WTC11 (cell line): ENCODE measurements around the gene ZAR1. TPM values are rescaled to one million over a fixed set of nuclear protein-coding genes. Genes with fewer than 3 reads are reported as not detected.

Experiments used
- ATAC-seq: fragments of 200-7000 bp; cut with Tn5 transposase; 2 replicates; pipeline ENCODE4 v1.10.0; 2021; ENCODE audit warnings: mild to moderate bottlenecking, moderate library complexity
- CTCF ChIA-PET: fragments of 300-600 bp; sonication (Branson Sonifier 250); formaldehyde crosslinking; loops from one replicate; lab custom pipeline; 2021; ENCODE audit warnings: antibody characterized with exemption; lab: Charles Lee
- POLR2A ChIA-PET: fragments of 350-600 bp; sonication (Branson Sonifier 250); formaldehyde crosslinking; loops from one replicate; lab custom pipeline; 2021; ENCODE audit warnings: antibody characterized with exemption; lab: Charles Lee
- DNase-seq: peaks from one replicate; pipeline ENCODE4 v3.0.0; 2021; ENCODE audit warnings: low spot score
- H3K27ac Mint-ChIP-seq: 2 replicates; pipeline ENCODE4 v1.8.0; 2021; ENCODE audit warnings: mixed read lengths
- H3K27me3 Mint-ChIP-seq: 2 replicates; pipeline ENCODE4 v1.8.0; 2021; ENCODE audit warnings: low read depth, mild to moderate bottlenecking, moderate library complexity, mixed read lengths
- H3K36me3 Mint-ChIP-seq: 2 replicates; pipeline ENCODE4 v1.8.0; 2021; ENCODE audit warnings: mixed read lengths
- H3K4me1 Mint-ChIP-seq: 2 replicates; pipeline ENCODE4 v1.8.0; 2022; ENCODE audit warnings: mixed read lengths
- H3K4me3 Mint-ChIP-seq: 2 replicates; pipeline ENCODE4 v1.8.0; 2021; ENCODE audit warnings: mild to moderate bottlenecking, moderate library complexity, mixed read lengths
- H3K9me3 Mint-ChIP-seq: 2 replicates; pipeline ENCODE4 v1.8.0; 2021; ENCODE audit warnings: mixed read lengths
- CREB1 ChIP-seq: sonication (generic); formaldehyde crosslinking; IDR thresholded peaks from 2 replicates; pipeline ENCODE4 v1.8.0; 2023; ENCODE audit warnings: mild to moderate bottlenecking, missing genetic modification reagents
- ELF4 ChIP-seq: sonication (generic); formaldehyde crosslinking; IDR thresholded peaks from 2 replicates; pipeline ENCODE4 v1.8.1; 2022; ENCODE audit warnings: low read depth, mild to moderate bottlenecking, moderate library complexity, missing genetic modification reagents
- ESRRA ChIP-seq: sonication (generic); formaldehyde crosslinking; IDR thresholded peaks from 2 replicates; pipeline ENCODE4 v1.8.1; 2022; ENCODE audit warnings: mild to moderate bottlenecking, missing genetic modification reagents, borderline replicate concordance
- ETV6 ChIP-seq: sonication (generic); formaldehyde crosslinking; IDR thresholded peaks from 2 replicates; pipeline ENCODE4 v1.8.1; 2022; ENCODE audit warnings: mild to moderate bottlenecking, missing genetic modification reagents
- FOXK1 ChIP-seq: sonication (generic); formaldehyde crosslinking; IDR thresholded peaks from 2 replicates; pipeline ENCODE4 v1.8.0; 2022; ENCODE audit warnings: mild to moderate bottlenecking, moderate library complexity, missing genetic modification reagents
- NFATC4 ChIP-seq: fragments of 250-450 bp; sonication (Bioruptor Pico); IDR thresholded peaks from 2 replicates; pipeline ENCODE4 v1.9.0; 2021; ENCODE audit warnings: mild to moderate bottlenecking
- NR3C1 ChIP-seq: sonication (generic); formaldehyde crosslinking; conservative IDR thresholded peaks from 2 replicates; pipeline ENCODE4 v1.8.1; 2023; ENCODE audit warnings: low read depth, mild to moderate bottlenecking, missing genetic modification reagents
- RORB ChIP-seq: fragments of 250-450 bp; sonication (Bioruptor Pico); IDR thresholded peaks from 2 replicates; pipeline ENCODE4 v1.9.0; 2021; ENCODE audit warnings: mild to moderate bottlenecking
- SP1 ChIP-seq: sonication (generic); formaldehyde crosslinking; conservative IDR thresholded peaks from 2 replicates; pipeline ENCODE4 v1.8.1; 2022; ENCODE audit warnings: missing genetic modification reagents
- TEAD4 ChIP-seq: sonication (generic); formaldehyde crosslinking; IDR thresholded peaks from 2 replicates; pipeline ENCODE4 v1.8.0; 2022; ENCODE audit warnings: mild to moderate bottlenecking, missing genetic modification reagents
- ZNF121 ChIP-seq: sonication (generic); formaldehyde crosslinking; IDR thresholded peaks from 2 replicates; pipeline ENCODE4 v1.8.0; 2023; ENCODE audit warnings: missing genetic modification reagents
- ZNF219 ChIP-seq: sonication (generic); formaldehyde crosslinking; IDR thresholded peaks from 2 replicates; pipeline ENCODE4 v1.8.0; 2023; ENCODE audit warnings: missing genetic modification reagents, mild to moderate bottlenecking, borderline replicate concordance
- ZNF263 ChIP-seq: sonication (generic); formaldehyde crosslinking; IDR thresholded peaks from 2 replicates; pipeline ENCODE4 v1.8.1; 2022; ENCODE audit warnings: low read depth, mild to moderate bottlenecking, moderate library complexity, missing genetic modification reagents
- total RNA-seq: library from RNA; stranded (reverse); gene quantifications from 3 replicates; pipeline ENCODE4 v1.2.3, GENCODE V29; 2021
- TF ChIP-seq, protein P1 (sequence below): sonication (generic); formaldehyde crosslinking; IDR thresholded peaks from 2 replicates; pipeline ENCODE4 v1.8.1; 2022; ENCODE audit warnings: low read depth, missing genetic modification reagents, borderline replicate concordance
- TF ChIP-seq, protein P2 (sequence below): sonication (generic); formaldehyde crosslinking; IDR thresholded peaks from 2 replicates; pipeline ENCODE4 v1.8.1; 2023; ENCODE audit warnings: mild to moderate bottlenecking, missing genetic modification reagents
- TF ChIP-seq, protein P3 (sequence below): sonication (generic); formaldehyde crosslinking; IDR thresholded peaks from 2 replicates; pipeline ENCODE4 v1.8.0; 2023; ENCODE audit warnings: mild to moderate bottlenecking, missing genetic modification reagents
- TF ChIP-seq, protein P4 (sequence below): sonication (generic); formaldehyde crosslinking; IDR thresholded peaks from 2 replicates; pipeline ENCODE4 v1.8.1; 2022; ENCODE audit warnings: mild to moderate bottlenecking, missing genetic modification reagents, moderate library complexity, borderline replicate concordance
- TF ChIP-seq, protein P5 (sequence below): sonication (generic); formaldehyde crosslinking; IDR thresholded peaks from 2 replicates; pipeline ENCODE4 v1.8.0; 2022; ENCODE audit warnings: mild to moderate bottlenecking, missing genetic modification reagents
- TF ChIP-seq, protein P6 (sequence below): sonication (generic); formaldehyde crosslinking; IDR thresholded peaks from 2 replicates; pipeline ENCODE4 v1.8.1; 2023; ENCODE audit warnings: mild to moderate bottlenecking, missing genetic modification reagents, moderate library complexity

Gene ZAR1
- total RNA-seq, 1 experiment from 2014 or later: 1.4 TPM

DNA sequence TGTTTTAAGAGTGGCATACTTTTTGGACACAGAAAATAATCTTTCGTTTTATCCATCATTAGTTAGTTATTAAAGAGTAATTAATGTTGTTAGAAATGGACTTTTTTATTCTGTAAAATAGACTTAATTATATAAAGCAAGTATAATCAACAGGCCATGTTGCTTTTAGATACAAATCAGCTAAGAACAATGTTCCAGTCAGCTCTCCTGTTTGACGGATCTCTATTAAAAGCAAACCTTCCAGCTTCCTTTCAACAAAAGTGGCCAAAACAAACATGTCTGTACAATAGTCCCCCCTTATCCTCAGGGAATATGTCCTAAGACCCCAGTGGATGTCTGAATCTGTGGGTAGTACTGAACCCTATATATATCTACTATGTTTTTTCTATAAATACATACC, 11.8 kb upstream of the ZAR1 start:
- POLR2A ChIA-PET: no interaction called here
- H3K36me3 Mint-ChIP-seq: no peaks in the 10 kb centered on the region
- H3K4me1 Mint-ChIP-seq: peaks cover 10% of the 10 kb centered on the region
- TF ChIP-seq FOXK1 (CRISPR knock-in tag): no peak
- TF ChIP-seq TEAD4: no peak
- no peak for TF ChIP-seq ZNF263 (CRISPR knock-in tag)
- TF ChIP-seq NFATC4 (CRISPR knock-in tag): no peak
- TF ChIP-seq, protein P1, sequence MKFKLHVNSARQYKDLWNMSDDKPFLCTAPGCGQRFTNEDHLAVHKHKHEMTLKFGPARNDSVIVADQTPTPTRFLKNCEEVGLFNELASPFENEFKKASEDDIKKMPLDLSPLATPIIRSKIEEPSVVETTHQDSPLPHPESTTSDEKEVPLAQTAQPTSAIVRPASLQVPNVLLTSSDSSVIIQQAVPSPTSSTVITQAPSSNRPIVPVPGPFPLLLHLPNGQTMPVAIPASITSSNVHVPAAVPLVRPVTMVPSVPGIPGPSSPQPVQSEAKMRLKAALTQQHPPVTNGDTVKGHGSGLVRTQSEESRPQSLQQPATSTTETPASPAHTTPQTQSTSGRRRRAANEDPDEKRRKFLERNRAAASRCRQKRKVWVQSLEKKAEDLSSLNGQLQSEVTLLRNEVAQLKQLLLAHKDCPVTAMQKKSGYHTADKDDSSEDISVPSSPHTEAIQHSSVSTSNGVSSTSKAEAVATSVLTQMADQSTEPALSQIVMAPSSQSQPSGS (CRISPR knock-in tag): no peak
- no peak for TF ChIP-seq SP1 (CRISPR knock-in tag)
- TF ChIP-seq, protein P2, sequence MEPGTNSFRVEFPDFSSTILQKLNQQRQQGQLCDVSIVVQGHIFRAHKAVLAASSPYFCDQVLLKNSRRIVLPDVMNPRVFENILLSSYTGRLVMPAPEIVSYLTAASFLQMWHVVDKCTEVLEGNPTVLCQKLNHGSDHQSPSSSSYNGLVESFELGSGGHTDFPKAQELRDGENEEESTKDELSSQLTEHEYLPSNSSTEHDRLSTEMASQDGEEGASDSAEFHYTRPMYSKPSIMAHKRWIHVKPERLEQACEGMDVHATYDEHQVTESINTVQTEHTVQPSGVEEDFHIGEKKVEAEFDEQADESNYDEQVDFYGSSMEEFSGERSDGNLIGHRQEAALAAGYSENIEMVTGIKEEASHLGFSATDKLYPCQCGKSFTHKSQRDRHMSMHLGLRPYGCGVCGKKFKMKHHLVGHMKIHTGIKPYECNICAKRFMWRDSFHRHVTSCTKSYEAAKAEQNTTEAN (CRISPR knock-in tag): no peak
- TF ChIP-seq, protein P3, sequence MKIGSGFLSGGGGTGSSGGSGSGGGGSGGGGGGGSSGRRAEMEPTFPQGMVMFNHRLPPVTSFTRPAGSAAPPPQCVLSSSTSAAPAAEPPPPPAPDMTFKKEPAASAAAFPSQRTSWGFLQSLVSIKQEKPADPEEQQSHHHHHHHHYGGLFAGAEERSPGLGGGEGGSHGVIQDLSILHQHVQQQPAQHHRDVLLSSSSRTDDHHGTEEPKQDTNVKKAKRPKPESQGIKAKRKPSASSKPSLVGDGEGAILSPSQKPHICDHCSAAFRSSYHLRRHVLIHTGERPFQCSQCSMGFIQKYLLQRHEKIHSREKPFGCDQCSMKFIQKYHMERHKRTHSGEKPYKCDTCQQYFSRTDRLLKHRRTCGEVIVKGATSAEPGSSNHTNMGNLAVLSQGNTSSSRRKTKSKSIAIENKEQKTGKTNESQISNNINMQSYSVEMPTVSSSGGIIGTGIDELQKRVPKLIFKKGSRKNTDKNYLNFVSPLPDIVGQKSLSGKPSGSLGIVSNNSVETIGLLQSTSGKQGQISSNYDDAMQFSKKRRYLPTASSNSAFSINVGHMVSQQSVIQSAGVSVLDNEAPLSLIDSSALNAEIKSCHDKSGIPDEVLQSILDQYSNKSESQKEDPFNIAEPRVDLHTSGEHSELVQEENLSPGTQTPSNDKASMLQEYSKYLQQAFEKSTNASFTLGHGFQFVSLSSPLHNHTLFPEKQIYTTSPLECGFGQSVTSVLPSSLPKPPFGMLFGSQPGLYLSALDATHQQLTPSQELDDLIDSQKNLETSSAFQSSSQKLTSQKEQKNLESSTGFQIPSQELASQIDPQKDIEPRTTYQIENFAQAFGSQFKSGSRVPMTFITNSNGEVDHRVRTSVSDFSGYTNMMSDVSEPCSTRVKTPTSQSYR: no peak
- TF ChIP-seq, all 79 proteins: peak for 0
- no peak for ATAC-seq
- DNase-seq: no peak
- CTCF ChIA-PET: no interaction called here
- H3K27ac Mint-ChIP-seq: no peak overlapping the region
- H3K9me3 Mint-ChIP-seq: no peaks in the 10 kb centered on the region
- peaks cover 26% of the 10 kb centered on the region for H3K27me3 Mint-ChIP-seq
- no peak overlapping the region for H3K4me3 Mint-ChIP-seq

DNA sequence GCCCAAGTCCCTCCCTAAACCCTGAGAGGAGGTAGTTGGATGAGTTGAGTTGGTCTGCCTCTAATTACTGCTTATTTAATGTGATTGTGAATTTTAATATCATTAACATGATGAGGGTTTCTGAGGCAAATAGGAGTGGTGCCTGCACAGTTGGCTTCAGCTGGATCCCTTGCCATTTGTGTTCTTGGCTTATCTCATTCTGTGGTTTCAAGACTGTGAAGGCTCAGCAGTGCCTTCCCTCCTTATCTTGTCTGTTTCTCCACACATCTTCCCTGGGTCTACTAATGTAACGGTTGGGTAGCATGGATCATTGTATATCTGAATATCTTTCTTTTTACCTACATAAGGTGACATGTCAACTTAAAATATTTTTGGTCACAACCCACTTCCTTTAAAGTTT, 8.5 kb upstream of the ZAR1 start:
- peaks cover 42% of the 10 kb centered on the region for H3K27me3 Mint-ChIP-seq
- H3K27ac Mint-ChIP-seq: no peak overlapping the region
- no peak overlapping the region for H3K4me3 Mint-ChIP-seq
- no peak for TF ChIP-seq ELF4 (CRISPR knock-in tag)
- TF ChIP-seq, protein P4, sequence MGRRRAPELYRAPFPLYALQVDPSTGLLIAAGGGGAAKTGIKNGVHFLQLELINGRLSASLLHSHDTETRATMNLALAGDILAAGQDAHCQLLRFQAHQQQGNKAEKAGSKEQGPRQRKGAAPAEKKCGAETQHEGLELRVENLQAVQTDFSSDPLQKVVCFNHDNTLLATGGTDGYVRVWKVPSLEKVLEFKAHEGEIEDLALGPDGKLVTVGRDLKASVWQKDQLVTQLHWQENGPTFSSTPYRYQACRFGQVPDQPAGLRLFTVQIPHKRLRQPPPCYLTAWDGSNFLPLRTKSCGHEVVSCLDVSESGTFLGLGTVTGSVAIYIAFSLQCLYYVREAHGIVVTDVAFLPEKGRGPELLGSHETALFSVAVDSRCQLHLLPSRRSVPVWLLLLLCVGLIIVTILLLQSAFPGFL (CRISPR knock-in tag): no peak
- no peak for TF ChIP-seq ZNF263 (CRISPR knock-in tag)
- no peak for TF ChIP-seq ESRRA
- TF ChIP-seq CREB1 (CRISPR knock-in tag): no peak
- no peak for TF ChIP-seq RORB (CRISPR knock-in tag)
- no peak for TF ChIP-seq NR3C1 (CRISPR knock-in tag)
- TF ChIP-seq ZNF219 (CRISPR knock-in tag): no peak
- TF ChIP-seq ETV6: no peak
- TF ChIP-seq ZNF121: no peak
- TF ChIP-seq, protein P5, sequence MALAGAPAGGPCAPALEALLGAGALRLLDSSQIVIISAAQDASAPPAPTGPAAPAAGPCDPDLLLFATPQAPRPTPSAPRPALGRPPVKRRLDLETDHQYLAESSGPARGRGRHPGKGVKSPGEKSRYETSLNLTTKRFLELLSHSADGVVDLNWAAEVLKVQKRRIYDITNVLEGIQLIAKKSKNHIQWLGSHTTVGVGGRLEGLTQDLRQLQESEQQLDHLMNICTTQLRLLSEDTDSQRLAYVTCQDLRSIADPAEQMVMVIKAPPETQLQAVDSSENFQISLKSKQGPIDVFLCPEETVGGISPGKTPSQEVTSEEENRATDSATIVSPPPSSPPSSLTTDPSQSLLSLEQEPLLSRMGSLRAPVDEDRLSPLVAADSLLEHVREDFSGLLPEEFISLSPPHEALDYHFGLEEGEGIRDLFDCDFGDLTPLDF (CRISPR knock-in tag): no peak
- TF ChIP-seq, protein P6, sequence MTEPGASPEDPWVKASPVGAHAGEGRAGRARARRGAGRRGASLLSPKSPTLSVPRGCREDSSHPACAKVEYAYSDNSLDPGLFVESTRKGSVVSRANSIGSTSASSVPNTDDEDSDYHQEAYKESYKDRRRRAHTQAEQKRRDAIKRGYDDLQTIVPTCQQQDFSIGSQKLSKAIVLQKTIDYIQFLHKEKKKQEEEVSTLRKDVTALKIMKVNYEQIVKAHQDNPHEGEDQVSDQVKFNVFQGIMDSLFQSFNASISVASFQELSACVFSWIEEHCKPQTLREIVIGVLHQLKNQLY: no peak
- ChIA-PET CTCF (interaction anchor here (0.8 kb wide), 1 partner anchor 13 kb away, joined by 4 read pairs; no protein-coding TSS in a partner anchor), POLR2A (no interaction called here)
- ATAC-seq (no peak), DNase-seq (no peak)
- H3K9me3 Mint-ChIP-seq: no peaks in the 10 kb centered on the region
- no peaks in the 10 kb centered on the region for H3K36me3 Mint-ChIP-seq
- peaks cover 18% of the 10 kb centered on the region for H3K4me1 Mint-ChIP-seq
